NCI-H1694 treated with DMSO at 0.1 percent for 48 hours (cell line): ENCODE measurements around the gene PDSS2.
"Not testable (repeated sequence)": the region's sequence is repeated elsewhere in the genome, so short reads cannot be mapped to it uniquely, and the experiment has no call there.

Experiments used
- DNase-seq: peaks from one replicate; lab custom pipeline; 2025; lab: John Stamatoyannopoulos, UW

PDSS2 gene

GRCh38 chr6:107118540-107118939, 340.8 kb downstream of the PDSS2 start:
- not testable (repeated sequence) for DNase-seq

GRCh38 chr6:107116931-107117330, 342.4 kb downstream of the PDSS2 start:
- no peak for DNase-seq

- DNase-seq, result peak; percentile 36
These were observed 343.0 kb downstream of the PDSS2 start for GRCh38 chr6:107116328-107116892.

- DNase-seq, result peak; percentile 62
These were observed 343.6 kb downstream of the PDSS2 start for GRCh38 chr6:107115695-107116327.

GRCh38 chr6:107114926-107115694, 344.3 kb downstream of the PDSS2 start, which contains the start of gene BEND3:
Gene BEND3, minus strand, starts transcription at chr6:107115515. Its CDS starts 16,230 bp downstream, at chr6:107099285.
- no peak for DNase-seq

GRCh38 chr6:107114213-107114925, 345.0 kb downstream of the PDSS2 start:
- DNase-seq, result peak; percentile 51

GRCh38 chr6:107110200-107110599, 349.2 kb downstream of the PDSS2 start:
- no peak for DNase-seq

- DNase-seq, result no peak
These were observed 351.0 kb downstream of the PDSS2 start for GRCh38 chr6:107108201-107108890.

- no peak for DNase-seq
These were observed 351.6 kb downstream of the PDSS2 start for GRCh38 chr6:107107791-107108190.

- no peak for DNase-seq
These were observed 353.2 kb downstream of the PDSS2 start for GRCh38 chr6:107106165-107106564.

GRCh38 chr6:107105511-107106116, 353.8 kb downstream of the PDSS2 start:
- no peak for DNase-seq

GRCh38 chr6:107103082-107103481, 356.3 kb downstream of the PDSS2 start:
- DNase-seq, result no peak
